ENCODE data around the gene SLA2. TPM values are rescaled to one million over a fixed set of nuclear protein-coding genes. Genes with fewer than 3 reads are reported as not detected.

Gene SLA2
- total RNA-seq, 1 donor from 2014 or later, result 0.77 TPM

DNA sequence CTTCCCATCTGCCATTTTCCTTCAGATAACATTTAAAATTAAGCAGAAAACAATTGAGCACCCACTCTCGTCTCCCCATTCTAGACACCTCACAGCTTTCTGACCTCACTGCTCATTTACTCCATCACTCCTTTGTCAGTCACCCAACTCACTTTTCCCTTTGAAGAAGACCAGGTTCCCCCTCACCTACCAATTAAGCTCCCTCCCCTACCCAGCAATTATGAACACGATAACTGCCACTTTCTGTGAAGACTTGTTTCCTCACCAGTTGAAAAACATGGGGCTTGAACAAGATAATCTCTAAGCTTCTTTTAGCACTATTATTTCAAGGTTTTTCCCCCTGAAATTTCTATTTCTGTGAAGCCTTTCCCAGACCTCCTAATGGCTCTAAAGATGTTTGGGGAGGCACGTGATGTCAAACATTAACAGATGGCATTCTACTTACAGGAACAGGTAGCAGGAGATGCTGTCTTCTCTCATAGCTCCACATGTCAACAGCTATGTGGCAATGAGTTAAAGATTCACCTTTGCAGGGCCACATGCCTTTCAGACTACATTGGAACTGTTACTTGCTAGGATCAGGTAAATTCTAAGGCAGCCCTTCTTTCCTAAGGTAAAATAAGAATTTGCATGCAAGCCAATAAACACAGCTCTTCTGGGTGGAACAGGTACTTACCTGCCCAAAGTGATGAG, 24.8 kb upstream of the SLA2 start:
- no peak overlapping the region for H3K4me3 Mint-ChIP-seq (ENCODE audit: low read depth)
- TF ChIP-seq, protein P1, sequence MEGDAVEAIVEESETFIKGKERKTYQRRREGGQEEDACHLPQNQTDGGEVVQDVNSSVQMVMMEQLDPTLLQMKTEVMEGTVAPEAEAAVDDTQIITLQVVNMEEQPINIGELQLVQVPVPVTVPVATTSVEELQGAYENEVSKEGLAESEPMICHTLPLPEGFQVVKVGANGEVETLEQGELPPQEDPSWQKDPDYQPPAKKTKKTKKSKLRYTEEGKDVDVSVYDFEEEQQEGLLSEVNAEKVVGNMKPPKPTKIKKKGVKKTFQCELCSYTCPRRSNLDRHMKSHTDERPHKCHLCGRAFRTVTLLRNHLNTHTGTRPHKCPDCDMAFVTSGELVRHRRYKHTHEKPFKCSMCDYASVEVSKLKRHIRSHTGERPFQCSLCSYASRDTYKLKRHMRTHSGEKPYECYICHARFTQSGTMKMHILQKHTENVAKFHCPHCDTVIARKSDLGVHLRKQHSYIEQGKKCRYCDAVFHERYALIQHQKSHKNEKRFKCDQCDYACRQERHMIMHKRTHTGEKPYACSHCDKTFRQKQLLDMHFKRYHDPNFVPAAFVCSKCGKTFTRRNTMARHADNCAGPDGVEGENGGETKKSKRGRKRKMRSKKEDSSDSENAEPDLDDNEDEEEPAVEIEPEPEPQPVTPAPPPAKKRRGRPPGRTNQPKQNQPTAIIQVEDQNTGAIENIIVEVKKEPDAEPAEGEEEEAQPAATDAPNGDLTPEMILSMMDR (IDR thresholded peaks at IDR 0.05; ENCODE audit: unreplicated experiment), result no peak
- peak overlapping the region; percentile 5 for H3K27ac Mint-ChIP-seq
- no peaks in the 10 kb centered on the region for H3K27me3 Mint-ChIP-seq
- no peaks in the 10 kb centered on the region for H3K9me3 Mint-ChIP-seq (ENCODE audit: low read depth)
- no peak for DNase-seq (ENCODE audit: low spot score, unreplicated experiment)
- H3K4me1 Mint-ChIP-seq (ENCODE audit: low read depth), result peaks cover 7% of the 10 kb centered on the region
- no peaks in the 10 kb centered on the region for H3K36me3 Mint-ChIP-seq (ENCODE audit: insufficient read depth)

DNA sequence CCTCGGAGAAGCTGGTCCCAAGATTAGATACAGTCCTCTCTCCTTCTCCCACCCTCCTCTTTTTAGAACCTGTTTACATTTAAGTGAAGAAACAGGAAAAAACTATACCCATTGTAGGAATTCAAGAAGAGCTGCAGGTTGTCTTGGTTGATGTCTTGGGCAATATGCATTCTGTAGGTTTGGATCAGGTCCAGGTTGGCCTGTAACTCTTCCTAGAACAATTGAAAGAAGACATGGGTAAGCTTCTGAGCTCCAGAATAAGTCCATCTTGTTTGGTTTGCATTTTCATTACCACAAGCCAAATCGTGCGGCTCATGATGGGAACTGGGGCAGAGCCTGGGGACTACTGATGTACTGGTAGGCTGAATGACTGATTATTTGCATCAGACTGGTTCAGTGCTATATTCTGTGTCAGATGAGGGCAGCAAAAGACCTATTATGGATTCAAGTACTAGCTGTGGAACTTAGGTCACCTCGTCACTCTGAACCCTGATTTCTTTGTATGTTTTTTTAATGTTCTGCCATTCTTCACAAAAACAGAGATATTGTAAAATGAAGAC, 20.3 kb upstream of the SLA2 start:
- H3K9me3 Mint-ChIP-seq (ENCODE audit: low read depth), result no peaks in the 10 kb centered on the region
- H3K27ac Mint-ChIP-seq, result no peak overlapping the region
- TF ChIP-seq, protein P1 (IDR thresholded peaks at IDR 0.05; ENCODE audit: unreplicated experiment), result no peak
- no peak overlapping the region for H3K4me3 Mint-ChIP-seq (ENCODE audit: low read depth)
- no peak for DNase-seq (ENCODE audit: low spot score, unreplicated experiment)
- no peaks in the 10 kb centered on the region for H3K27me3 Mint-ChIP-seq
- peaks cover 3% of the 10 kb centered on the region for H3K4me1 Mint-ChIP-seq (ENCODE audit: low read depth)
- H3K36me3 Mint-ChIP-seq (ENCODE audit: insufficient read depth), result peaks cover 2% of the 10 kb centered on the region

DNA sequence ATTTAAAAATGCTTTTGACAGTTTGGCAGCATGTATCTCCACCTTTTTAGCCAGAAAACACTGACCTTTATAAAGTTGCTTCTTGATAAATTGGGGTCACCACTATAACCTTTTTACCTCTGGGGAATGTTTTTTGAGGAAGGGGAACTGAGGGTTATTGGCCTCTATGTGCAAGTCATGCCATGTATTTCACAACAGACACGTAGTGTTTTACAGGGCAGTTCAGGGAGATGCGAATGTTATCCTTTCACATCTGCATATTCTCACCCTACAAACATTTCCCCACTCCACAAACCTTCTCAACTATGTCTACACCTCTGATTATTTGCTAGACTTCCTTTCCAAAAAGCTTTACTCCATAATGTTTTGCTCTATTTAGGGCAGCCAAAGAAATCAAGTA, 17.0 kb upstream of the SLA2 start:
- DNase-seq (ENCODE audit: low spot score, unreplicated experiment), result no peak
- H3K4me1 Mint-ChIP-seq (ENCODE audit: low read depth), result no peaks in the 10 kb centered on the region
- H3K4me3 Mint-ChIP-seq (ENCODE audit: low read depth), result no peak overlapping the region
- TF ChIP-seq, protein P1 (IDR thresholded peaks at IDR 0.05; ENCODE audit: unreplicated experiment), result no peak
- H3K27ac Mint-ChIP-seq, result no peak overlapping the region
- H3K36me3 Mint-ChIP-seq (ENCODE audit: insufficient read depth), result peaks cover 8% of the 10 kb centered on the region
- no peaks in the 10 kb centered on the region for H3K27me3 Mint-ChIP-seq
- no peaks in the 10 kb centered on the region for H3K9me3 Mint-ChIP-seq (ENCODE audit: low read depth)

DNA sequence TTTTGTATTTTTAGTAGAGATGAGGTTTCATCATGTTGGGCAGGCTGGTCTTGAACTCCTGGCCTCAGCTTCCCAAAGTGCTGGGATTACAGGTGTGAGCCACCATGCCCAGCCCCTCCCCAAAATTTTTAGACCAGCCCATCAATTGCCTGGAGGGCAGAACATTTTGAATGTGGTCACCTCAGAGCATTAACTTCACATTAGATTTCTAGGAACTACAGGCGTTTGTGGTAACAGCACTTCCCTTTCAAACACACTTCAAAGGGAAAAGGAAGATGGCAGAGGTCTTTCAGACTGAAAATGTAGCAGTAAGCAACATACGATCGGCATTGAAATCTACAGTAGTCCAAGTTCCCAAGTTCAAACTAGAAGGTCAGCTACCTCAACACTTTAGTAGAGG, 12.3 kb upstream of the SLA2 start:
- H3K36me3 Mint-ChIP-seq (ENCODE audit: insufficient read depth), result peaks cover 6% of the 10 kb centered on the region
- no peaks in the 10 kb centered on the region for H3K27me3 Mint-ChIP-seq
- H3K4me3 Mint-ChIP-seq (ENCODE audit: low read depth), result no peak overlapping the region
- no peak overlapping the region for H3K27ac Mint-ChIP-seq
- no peaks in the 10 kb centered on the region for H3K9me3 Mint-ChIP-seq (ENCODE audit: low read depth)
- no peak for DNase-seq (ENCODE audit: low spot score, unreplicated experiment)
- H3K4me1 Mint-ChIP-seq (ENCODE audit: low read depth), result no peaks in the 10 kb centered on the region
- TF ChIP-seq, protein P1 (IDR thresholded peaks at IDR 0.05; ENCODE audit: unreplicated experiment), result no peak

DNA sequence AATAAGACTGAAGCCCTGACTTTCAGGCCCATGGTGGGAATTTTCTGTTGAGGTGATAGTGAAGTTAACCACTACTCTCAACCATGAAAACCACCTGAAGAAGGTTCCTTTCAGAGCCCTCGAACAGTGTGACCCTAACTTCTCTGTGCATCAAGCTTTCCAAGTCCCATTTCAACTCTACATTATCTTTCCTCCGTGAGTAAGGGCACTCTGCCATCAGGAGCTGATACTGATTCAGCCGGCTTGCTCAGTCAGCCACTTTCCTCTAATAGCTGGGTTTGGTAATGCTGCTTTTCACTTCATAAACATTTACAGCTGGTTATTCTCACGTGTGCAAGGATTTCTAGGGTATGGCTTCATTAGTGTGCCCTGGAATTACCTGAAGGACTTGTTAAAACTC, 10.7 kb upstream of the SLA2 start:
- H3K27me3 Mint-ChIP-seq, result no peaks in the 10 kb centered on the region
- no peaks in the 10 kb centered on the region for H3K9me3 Mint-ChIP-seq (ENCODE audit: low read depth)
- H3K4me3 Mint-ChIP-seq (ENCODE audit: low read depth), result no peak overlapping the region
- H3K4me1 Mint-ChIP-seq (ENCODE audit: low read depth), result no peaks in the 10 kb centered on the region
- TF ChIP-seq, protein P1 (IDR thresholded peaks at IDR 0.05; ENCODE audit: unreplicated experiment), result no peak
- DNase-seq (ENCODE audit: low spot score, unreplicated experiment), result no peak
- peaks cover 10% of the 10 kb centered on the region for H3K36me3 Mint-ChIP-seq (ENCODE audit: insufficient read depth)
- H3K27ac Mint-ChIP-seq, result no peak overlapping the region
